ENCODE measurements around the gene CYP4F2.

- no peak for TF ChIP-seq YY1 (IDR thresholded peaks at IDR 0.05; ENCODE audit: insufficient read depth, insufficient read length)
- no peak for TF ChIP-seq ZNF274 (IDR thresholded peaks at IDR 0.05; ENCODE audit: low read depth, low read length)
- TF ChIP-seq SUZ12 (IDR thresholded peaks at IDR 0.05; ENCODE audit: extremely low read depth, insufficient read depth, insufficient read length), result no peak
Measured at GRCh38 chr19:15922021-15922420, 24.1 kb upstream of the CYP4F2 start.

Measured in NT2/D1 (cell line).